T follicular helper cell (primary cell): ENCODE results near the gene HGFAC.

Experiments used
- DNase-seq: peaks from one replicate; pipeline ENCODE4 v3.0.0-alpha.2; 2020; ENCODE audit warnings: low read depth

HGFAC gene

DNA sequence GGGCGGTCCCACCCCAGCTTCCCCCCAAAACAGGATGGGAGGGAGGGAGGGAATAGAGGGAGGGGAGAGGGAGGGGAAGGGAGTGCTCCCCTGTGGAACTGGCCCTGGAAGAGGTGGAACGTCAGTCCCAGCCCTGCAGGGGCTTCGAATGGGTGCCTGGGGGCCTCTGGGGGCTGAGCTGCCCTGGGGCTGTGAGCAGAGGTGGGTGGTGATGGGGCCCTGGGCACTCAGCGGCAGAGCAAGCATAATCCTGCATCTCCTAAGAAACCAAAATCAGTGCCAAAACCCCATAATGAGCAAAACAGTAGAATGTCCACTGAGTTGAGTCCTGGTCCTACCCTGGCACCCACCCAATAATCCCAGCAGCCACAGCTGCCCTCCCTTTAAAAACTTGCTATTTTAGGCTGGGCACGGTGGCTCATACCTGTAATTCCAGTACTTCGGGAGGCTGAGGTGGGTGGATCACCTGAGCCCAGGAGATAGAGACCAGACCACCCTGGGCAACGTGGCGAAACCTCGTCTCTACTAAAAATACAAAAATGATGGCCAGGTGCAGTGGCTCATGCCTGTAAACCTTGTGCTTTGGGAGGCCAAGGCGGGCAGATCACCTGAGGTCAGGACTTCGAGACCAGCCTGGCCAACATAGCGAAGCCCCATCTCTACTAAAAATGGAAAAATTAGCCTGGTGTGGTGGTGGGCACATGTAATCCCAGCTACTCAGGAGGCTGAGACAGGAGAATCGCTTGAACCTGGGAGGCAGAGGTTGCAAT, 32.4 kb downstream of the HGFAC start:
- no peak for DNase-seq

DNA sequence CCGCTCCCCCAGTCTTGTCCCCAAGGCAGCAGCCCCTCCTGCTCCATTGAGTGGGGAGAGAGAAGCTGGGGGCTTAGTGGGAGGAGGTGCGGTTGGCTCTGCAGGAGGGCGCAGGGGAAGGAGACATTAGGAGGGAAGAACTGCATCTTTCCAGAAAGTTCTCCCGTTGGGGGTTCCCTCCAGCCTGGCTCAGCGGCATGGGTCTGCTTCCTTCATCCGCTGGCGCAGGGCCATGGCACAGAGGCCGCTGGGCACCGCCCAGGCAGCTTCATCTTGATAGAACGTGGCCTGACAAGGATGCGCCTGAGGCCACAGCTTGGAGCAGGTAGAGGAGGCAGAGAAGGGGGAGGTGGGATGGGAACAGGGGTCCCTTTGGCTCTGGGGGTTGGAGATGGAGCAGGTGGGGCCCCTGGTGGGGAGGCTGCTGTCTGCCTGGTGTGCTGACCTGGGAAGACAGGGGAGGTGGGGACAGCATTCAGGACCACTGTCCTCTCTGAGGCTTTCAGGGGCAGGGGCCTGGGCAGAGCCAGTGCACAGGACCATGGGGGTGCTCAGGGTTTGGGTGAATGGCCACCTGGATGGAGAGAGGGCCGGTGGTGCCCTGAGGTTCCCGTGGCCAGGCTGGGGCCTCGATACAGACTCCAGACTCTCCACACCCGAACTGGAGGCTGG, 33.4 kb downstream of the HGFAC start:
- no peak for DNase-seq

DNA sequence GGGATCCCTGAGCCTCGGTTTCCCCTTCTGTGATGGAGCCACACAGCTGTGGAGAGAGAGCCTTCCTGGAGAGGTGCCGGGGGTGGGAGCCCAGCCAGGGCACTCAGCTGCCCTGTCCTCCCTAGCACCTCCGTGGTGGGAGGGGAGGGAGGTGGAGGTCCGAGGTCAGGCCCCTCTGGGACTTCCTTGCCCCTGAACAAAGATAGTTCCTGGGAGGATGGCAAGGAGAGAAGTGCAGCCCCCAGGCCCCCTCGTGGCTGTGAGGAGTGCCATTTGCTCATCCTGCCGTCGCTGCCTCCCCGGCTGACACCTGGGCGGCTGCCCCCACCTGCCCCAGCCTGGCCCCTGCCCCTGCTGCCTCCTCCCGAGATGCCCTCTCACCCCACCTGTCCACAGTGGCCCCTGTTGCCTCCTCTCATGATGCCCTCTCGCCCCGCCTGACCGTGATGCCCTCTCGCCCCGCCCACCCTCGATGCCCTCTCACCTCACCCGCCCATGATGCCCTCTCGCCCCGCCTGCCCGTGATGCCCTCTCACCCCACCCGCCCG, 34.0 kb downstream of the HGFAC start:
- no peak for DNase-seq

DNA sequence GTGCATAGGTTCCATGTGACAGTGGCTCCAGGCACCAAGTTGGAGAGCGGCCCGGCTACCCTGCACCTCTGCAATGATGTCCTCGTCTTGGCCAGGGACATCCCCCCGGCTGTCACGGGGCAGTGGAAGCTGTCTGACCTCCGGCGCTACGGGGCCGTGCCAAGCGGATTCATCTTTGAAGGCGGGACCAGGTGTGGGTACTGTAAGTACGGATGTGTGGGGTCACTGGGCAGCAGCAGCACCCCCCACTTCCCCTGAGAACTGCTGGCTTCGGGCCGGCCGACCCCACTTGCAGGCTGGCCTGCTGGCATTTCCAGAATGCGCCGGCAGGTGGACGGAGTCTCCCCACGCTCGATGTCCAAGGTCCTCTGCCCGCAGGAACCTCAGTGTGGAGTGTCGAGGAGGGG, 34.6 kb downstream of the HGFAC start:
- no peak for DNase-seq

DNA sequence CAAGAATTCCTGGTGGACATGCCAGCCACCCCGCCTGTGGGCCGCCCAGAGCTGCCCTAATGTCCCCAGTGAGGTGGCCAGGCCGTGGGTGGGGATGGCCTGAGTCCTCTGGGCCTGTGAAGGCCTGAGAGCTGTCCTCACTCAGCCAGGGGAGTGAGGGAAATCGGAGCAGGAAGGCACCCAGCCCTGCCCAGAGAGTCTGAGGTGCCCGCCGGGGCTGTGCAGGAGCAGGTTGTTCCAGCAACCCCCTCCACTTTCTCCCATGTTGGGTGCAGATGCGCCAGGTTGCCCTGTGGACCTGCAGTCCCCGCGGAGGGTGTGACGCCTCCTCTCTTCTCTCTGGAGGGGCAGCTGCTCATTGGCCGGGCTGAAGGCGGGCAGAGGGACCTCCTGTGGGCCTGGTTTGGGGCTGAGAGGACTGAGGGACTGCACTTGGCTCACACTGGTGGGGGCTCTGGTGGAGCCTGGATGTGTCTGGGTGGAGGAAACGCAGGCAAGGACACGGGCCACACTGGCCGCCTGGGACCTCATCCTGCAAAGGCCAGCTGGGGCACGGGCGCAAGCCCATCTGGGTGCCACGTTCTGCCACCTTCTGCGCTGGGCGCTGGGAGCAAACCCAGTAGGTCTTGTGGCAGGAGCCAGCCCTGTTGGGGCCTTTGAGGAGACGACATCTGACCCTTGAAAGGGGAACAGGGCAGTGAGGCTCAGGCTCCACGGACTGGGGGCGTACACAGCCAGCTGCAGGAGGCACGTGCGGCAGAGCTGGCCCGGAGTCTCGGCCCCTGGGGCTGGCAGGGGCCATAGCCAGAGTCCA, 35.4 kb downstream of the HGFAC start:
- DNase-seq, result no peak

DNA sequence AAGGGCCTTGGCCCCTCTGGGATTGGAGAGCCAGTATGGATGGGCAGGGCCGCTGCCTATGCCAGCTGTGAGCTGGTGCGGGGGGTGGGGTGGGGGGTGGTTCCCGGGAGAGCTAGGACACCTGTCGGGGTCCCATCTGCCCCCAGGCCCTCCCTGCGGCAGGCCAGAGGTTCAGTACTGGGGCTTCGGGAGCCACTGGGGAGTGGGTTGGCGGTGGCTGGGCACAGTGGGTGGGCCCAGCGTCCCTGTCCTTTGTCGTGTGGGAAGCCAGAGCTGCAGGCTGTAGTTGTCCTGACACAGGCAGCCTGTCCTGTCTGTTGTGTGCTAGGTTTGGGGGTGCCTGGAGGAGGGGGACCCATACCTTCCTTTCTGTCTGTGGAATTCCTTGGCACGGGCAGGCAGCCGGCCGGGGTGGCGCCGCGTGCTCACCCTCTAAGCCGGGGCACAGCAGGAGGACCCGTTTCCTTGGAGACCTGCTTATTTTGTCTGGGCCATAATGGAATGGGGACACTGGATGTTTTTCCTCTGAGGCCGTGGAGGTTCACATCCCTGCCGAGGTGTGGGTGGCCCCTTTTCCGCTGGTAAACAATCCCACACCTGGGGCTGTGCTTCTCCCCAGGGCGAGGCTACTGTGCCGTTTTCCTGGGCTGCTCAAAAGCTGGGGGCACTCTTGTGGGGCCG, 36.1 kb downstream of the HGFAC start:
- no peak for DNase-seq

DNA sequence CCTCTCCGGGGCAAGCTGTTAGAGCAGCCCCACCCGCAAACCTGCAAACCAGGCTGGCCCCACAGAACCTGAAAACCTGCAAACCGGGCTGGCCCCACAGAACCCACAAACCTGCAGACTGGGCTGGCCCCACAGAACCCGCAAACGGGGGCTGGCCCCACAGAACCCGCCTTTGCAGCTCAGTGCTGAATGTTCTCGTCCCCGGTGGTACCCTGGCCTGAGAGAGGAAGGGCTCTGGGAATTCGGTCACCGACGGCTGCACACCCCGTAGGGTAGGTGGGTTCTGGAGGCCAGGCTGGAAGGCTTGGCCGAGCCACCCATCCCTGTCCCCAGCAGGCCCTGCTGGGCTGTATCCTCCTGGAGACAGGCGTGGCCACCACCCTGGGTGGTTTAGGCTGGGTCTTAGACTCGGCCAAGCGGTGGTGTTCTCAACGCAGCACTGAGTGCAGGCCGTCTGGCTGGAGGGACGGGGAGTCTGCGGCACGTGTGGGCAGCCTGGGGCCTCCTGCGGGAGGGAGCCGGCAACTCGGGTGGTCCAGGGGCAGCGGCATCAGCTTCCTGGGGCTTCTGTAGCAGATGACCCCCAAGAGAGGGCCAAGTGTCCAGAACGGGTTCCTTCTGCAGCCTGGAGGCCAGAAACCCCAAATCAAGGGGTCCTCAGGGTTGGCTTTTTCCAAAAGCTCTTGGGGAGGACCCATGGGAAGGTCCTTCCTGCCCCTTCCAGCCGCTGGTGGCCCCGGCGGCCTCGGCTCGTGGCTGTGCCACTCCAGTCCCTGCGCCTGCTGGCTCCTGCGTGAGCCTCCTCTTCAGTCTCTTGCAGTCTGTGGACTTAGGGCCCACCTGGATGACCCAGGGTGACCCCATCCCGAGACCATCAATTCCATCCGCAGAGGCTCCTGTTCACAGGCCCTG, 36.9 kb downstream of the HGFAC start:
- DNase-seq, result no peak

DNA sequence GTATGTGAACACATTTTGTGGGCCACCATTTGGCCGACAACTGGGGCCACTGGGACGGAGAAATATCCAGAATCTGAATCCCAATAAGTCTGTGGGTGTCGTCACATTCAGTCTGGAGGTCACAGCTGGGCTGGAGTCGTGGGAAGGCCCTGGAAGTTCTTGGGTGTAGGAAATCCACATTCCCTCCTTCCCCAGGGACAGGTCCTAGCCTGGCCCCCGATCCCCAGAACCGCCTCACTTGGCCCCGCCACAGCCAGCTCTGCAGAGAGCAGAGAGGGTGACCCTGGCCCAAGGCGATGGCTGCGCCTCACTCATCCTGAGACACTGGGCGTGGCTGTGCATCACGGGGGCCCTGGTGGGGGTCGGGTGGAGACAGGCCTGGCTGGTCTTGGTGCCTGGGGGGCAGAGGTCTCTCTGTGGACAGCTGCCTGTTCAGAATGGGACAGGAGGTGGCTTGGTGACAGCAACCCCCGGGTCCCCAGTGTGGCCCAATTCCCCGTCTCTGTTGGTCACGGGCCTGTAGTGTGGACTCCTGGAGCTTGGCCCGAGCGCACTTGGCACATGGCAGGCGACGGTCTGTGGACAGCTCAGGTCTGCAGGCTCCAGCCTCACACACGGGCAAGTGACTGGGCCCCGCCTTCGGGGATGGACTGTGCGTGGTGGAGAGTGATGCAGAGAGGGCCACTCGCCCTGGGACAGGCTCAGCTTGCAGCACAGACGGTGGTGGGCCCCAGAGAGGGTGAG, 37.8 kb downstream of the HGFAC start:
- DNase-seq, result no peak

DNA sequence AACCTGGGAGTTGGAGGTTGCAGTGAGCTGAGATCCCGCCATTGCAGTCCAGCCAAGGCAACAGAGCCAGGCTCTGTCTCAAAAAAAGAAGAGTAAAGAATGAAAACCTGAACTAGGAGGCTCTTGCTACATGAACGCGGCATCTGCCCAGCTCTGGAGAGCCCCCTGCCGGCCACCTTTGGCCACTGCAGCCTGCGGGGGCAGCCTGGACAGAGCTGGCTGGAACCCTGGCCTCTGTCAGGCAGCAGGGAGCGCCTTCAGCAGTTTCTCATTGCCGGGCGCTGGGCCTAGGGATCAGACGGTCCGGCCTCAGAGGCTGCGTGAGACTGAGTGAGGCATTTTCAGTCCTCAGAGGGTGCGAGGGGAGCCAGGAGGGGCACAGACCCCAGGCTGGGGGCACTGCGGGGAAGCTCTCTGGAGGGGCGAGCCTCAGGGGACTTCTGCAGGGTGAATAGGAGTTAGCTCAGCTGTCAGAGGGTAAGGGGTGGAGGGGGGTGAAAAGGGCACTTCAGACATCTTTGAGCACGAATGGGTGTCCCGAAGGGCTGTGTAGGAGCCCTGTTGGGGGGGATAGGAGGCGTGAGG, 38.9 kb downstream of the HGFAC start:
- peak; percentile 48 for DNase-seq

DNA sequence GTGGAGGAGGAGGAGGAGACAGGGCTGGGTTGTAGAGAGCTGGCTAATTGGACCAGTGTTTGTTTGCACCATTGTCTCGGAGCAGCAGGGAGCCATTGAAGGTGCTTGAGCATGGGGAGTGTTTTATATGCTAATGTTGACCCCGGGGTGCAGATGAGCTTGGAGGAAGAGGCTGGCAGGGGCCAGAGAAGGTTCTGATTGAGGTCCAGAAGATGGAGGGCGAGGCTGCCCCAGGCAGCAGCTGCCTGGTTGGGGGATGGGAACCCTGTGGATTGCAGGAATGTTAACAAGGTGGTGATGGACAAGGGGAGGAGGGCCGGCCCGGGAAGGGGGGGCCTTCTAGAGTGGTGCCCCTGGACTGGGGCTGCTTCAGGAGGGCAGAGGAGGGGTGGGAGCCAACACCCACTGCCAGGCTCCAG, 39.4 kb downstream of the HGFAC start:
- no peak for DNase-seq

DNA sequence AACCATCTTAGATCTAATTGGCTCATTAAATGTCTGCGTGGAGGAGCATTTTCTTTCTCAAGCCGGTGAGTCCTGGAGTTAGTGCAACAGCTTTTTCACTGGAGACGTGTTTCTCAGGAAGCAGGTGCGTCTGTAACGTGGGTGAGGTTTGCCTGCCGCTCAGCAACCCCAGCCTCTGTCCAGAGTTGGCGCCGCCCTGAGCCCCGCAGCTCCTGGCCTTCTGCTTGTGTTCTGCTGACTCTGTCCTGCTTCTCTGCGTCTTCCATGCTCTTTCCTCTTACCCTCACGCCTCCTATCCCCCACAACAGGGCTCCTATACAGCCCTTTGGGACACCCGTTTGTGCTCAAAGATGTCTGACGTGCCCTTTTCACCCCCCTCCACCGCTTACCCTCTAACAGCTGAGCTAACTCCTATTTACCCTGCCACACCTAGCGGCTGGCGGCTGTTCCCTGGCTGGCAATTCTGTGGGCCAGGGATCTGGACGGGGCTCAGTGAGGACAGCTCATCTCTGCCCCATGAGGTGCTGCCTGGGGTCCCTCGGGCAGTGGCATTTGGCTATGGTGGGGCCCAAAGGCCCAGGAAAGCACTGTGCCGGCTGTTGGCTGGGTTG, 40.1 kb downstream of the HGFAC start:
- no peak for DNase-seq

DNA sequence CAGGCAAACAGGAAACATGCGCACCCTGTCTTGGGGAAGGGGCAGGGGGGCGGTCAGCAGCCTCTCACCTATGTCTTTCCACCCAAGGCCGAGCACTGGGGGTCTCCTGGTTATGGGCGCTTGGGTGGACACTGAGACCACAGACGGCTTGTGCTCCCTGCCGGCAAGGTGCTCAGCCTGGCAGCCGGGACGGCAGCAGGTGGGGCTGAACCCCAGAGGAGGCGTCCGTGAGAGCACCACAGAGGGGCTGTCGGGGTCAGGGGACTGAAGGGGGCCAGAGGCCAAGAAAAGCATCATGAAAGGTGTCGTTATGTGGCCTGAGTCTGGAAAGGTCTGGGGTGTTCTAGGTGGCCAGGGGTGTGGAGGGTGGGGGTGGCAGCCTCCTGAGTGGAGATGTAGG, 40.9 kb downstream of the HGFAC start:
- no peak for DNase-seq

DNA sequence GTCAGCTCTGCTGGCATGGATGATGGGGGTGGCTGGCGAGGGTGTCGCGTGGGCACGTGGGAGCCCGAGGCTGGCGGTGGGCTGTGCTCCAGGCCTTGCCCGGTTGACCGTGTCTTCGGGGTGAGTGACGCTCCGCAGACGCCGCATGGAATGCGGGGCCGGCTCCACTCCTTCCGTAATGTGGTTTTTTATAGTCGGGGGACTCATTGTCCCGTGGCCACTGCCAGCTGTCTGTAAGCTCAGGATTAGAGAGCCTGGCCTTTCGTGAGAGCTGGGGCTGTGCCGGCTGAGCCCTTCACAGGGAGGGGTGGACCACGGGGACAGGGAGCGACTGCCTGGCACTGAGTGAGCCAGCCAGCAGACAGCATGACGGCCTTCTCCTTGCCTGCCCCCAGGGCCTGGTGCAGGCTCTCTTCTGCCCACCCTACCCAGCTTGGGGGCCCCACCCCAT, 41.7 kb downstream of the HGFAC start:
- no peak for DNase-seq

DNA sequence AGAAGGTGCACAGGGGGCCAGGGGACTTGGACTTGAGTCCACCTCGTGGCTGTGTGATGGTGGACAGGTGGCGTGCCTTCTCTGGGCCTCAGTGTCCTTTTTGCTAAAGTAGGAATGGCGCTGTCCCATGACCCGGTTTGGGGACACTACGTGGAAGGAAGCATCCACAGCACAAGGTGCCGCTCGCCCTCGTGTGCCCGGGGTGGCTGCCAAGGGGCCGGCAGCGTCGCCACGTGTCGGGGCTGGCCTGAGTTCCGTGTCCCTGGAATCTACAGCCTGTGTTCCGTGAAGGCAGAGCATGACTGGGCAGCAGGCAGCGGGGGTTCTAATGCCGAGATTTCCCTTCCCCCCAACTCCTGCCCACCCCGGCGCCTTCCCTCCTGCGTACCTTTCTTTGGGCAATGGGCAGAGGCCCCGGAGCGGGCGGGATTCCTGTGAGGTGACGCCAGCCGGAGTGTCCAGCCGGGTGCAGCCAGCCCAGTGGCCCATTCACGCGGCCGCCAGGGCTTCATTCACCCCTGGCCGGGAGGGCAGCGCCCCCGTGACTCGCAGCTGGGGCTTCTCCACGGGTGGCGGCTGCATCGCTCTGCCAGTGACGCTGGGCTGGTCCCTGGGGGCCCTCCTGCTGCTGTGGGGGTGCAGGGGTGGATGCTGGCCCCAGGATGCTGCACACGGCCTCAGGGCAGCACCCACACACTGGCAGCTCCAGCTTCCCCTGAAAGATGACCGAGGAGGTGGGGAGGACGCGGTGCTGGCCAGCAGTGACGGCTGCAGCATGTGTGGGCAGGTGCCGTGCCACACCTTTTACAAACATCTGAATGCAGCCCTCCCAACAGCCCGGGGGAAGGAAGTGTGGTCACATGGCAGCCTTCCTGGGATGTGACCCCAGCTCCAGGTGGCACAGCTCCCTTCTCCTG, 42.5 kb downstream of the HGFAC start:
- no peak for DNase-seq

DNA sequence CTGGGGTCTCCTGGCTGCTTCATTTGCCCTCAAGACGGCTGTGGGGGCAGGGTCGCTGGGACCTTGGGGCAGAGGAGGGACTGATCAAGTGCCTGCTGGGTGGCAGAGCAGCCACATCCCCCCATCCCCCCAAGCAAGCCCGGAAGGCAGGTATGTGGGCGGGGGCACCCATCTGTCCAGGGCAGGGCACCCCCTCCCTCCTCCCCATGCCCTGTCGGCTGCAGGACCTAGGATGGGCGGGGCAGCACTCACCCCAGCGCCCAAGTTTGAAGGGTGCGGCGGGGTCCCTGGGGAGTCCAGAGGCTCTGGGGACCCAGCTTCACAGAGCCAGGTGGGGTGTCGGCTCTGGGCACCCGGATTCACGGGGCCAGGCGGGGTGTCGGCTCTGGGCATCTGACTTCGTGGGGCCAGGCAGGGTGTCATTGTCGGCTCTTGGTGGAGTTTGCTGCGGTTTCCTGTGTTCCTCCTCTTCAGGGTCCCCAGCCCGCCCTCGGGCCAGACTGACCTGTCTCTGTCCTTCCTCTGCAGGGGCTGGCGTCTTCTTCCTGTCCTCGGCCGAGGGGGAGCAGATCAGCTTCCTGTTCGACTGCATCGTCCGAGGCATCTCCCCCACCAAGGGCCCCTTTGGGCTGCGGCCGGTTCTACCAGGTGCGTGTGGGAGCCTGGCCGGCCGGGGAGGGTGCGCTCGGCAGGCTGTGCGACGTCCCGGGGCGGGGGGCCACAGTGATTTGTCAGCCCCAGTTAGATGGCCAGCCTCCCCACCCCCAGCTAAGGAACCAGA, 43.4 kb downstream of the HGFAC start:
- DNase-seq, result no peak

DNA sequence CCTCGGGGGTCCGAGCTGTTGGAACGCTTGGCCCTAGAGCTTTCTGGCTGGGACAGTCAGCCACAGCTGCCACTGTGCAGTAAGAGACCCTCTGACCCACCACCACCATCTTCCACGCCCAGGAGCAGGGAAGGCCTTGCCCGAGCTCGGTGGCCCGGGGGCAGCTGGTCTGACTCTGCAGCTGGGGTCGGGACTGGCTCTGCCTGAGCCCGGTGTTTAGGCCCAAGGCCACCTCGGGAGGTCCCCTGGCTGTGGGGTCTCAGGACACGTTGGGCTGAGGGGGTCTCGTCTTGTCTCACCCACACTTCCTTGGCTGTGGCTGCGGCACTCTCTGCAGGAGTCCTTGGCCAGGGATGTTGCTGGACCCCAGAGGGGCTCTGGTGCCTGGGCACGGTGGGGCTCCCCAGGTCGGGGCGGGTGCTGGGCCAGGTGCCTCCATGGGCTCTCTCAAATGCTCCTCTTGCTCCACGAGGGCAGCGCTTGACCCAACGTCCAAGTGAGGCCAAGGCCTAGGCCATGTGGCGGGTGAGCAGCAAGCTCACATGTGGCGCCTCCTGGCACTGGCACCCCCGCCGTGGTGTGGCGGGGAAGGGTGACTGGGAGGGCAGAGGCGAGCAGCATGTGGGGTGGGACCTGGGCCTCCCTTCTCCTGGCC, 44.2 kb downstream of the HGFAC start:
- no peak for DNase-seq
